Measurements from ENCODE around the gene OR2T8.

Gene OR2T8

DNA sequence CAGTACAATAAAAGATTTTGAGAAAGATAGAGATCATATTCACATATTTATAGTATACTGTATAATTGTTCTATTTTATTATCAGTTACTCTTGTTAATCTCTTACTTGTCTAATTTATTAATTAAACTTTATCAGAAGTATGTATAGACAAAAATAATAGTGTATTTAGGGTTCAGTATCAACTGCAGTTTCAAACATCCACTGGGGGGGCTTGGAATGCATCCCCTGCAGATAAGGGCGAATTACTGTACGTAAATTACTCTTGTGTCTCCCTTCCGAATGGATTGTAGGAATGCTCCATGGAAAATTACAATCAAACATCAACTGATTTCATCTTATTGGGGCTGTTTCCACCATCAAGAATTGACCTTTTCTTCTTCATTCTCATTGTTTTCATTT is 28.5 kb downstream of the OR2T8 start, which contains the start of gene OR2L8:
Gene OR2L8, plus strand, starts transcription at position 301 of the 400 bp plus-strand sequence. Its CDS starts 0 bp downstream, at position 301.
- no peaks in the 10 kb centered on the region for H3K79me2 ChIP-seq (ENCODE audit: low read length)
- no peaks in the 10 kb centered on the region for H3F3A ChIP-seq (ENCODE audit: insufficient read depth, low read length)
- H3K9me3 ChIP-seq (replicated peaks; ENCODE audit: insufficient read depth, low read length), result no peaks in the 10 kb centered on the region
- H3K36me3 ChIP-seq (replicated peaks; ENCODE audit: insufficient read depth, low read length), result no peaks in the 10 kb centered on the region
- no peak within 1 kb of the TSS for H3K9ac ChIP-seq (ENCODE audit: low read length)
- no peaks in the 10 kb centered on the region for H3K27me3 ChIP-seq (replicated peaks; ENCODE audit: insufficient read depth, low read length)
- no peak within 1 kb of the TSS for H3K4me3 ChIP-seq (ENCODE audit: low read length)
- no peaks in the 10 kb centered on the region for H3K4me1 ChIP-seq (ENCODE audit: low read length)
- no peak within 1 kb of the TSS for H2AFZ ChIP-seq (ENCODE audit: low read length)
- H3K27ac ChIP-seq (ENCODE audit: low read length), result no peak within 1 kb of the TSS
- no peak for TF ChIP-seq EZH2 (optimal IDR thresholded peaks at IDR 0.05; ENCODE audit: low read depth, low read length)
- H3K4me2 ChIP-seq (ENCODE audit: low read depth, low read length), result no peak within 1 kb of the TSS
- H3K9me2 ChIP-seq (replicated peaks; ENCODE audit: insufficient read depth, low read length), result no peaks in the 10 kb centered on the region
- DNase-seq, result no peak
- H4K20me1 ChIP-seq (ENCODE audit: insufficient read depth, low read length), result no peaks in the 10 kb centered on the region

DNA sequence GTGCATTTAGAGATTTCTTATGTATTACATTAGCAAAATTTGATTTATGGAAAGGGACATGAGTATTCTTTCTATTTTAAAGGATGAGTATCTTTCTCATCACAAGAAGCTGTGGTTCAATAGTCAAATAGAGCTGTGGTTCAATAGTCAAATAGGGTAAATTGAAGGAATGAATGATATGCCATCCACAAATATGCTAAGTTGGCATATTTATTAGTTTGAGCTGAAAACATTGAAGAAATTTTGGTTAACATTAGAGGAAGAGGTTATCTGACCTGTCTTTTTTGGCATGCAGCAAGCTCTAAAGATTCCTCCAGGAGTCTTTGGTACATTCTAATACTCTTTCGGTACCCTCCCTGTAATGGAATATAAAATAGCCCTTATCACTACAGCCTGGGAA is 33.4 kb downstream of the OR2T8 start:
- no peaks in the 10 kb centered on the region for H3K36me3 ChIP-seq (replicated peaks; ENCODE audit: insufficient read depth, low read length)
- H3K9ac ChIP-seq (ENCODE audit: low read length), result no peak overlapping the region
- H3K4me1 ChIP-seq (ENCODE audit: low read length), result no peaks in the 10 kb centered on the region
- H3F3A ChIP-seq (ENCODE audit: insufficient read depth, low read length), result no peaks in the 10 kb centered on the region
- no peaks in the 10 kb centered on the region for H3K9me2 ChIP-seq (replicated peaks; ENCODE audit: insufficient read depth, low read length)
- H4K20me1 ChIP-seq (ENCODE audit: insufficient read depth, low read length), result no peaks in the 10 kb centered on the region
- H2AFZ ChIP-seq (ENCODE audit: low read length), result no peak overlapping the region
- TF ChIP-seq EZH2 (optimal IDR thresholded peaks at IDR 0.05; ENCODE audit: low read depth, low read length), result no peak
- no peak for TF ChIP-seq EZH2phosphoT487 (IDR thresholded peaks at IDR 0.05; ENCODE audit: low read length)
- TF ChIP-seq, protein P1, sequence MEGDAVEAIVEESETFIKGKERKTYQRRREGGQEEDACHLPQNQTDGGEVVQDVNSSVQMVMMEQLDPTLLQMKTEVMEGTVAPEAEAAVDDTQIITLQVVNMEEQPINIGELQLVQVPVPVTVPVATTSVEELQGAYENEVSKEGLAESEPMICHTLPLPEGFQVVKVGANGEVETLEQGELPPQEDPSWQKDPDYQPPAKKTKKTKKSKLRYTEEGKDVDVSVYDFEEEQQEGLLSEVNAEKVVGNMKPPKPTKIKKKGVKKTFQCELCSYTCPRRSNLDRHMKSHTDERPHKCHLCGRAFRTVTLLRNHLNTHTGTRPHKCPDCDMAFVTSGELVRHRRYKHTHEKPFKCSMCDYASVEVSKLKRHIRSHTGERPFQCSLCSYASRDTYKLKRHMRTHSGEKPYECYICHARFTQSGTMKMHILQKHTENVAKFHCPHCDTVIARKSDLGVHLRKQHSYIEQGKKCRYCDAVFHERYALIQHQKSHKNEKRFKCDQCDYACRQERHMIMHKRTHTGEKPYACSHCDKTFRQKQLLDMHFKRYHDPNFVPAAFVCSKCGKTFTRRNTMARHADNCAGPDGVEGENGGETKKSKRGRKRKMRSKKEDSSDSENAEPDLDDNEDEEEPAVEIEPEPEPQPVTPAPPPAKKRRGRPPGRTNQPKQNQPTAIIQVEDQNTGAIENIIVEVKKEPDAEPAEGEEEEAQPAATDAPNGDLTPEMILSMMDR (IDR thresholded peaks at IDR 0.05; ENCODE audit: low read length), result no peak
- no peak for DNase-seq
- no peak overlapping the region for H3K4me2 ChIP-seq (ENCODE audit: low read depth, low read length)
- H3K27me3 ChIP-seq (replicated peaks; ENCODE audit: insufficient read depth, low read length), result no peaks in the 10 kb centered on the region
- no peak overlapping the region for H3K4me3 ChIP-seq (ENCODE audit: low read length)
- no peaks in the 10 kb centered on the region for H3K9me3 ChIP-seq (replicated peaks; ENCODE audit: insufficient read depth, low read length)
- no peaks in the 10 kb centered on the region for H3K79me2 ChIP-seq (ENCODE audit: low read length)
- no peak overlapping the region for H3K27ac ChIP-seq (ENCODE audit: low read length)

DNA sequence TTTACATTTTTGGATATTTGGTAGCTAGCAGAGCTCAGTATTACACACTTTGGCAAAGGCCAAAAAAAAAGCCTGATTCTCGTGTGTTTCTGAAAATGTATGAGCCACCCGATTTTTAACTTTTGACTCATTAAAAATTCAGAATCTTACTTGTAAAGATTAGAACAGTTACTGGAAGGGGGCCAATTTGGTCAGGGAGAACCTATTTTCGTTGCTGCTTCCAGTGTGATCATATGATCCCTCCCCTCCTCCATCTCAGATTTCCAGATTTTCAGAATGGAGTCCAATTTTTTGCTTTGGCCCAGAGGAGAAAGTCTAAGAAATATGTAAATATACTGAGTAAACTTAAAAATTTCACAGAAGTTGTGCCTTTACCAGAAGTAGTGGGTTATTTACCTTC is 41.7 kb downstream of the OR2T8 start:
- no peak overlapping the region for H2AFZ ChIP-seq (ENCODE audit: low read length)
- no peak for DNase-seq
- H3K4me2 ChIP-seq (ENCODE audit: low read depth, low read length), result no peak overlapping the region
- no peak overlapping the region for H3K9ac ChIP-seq (ENCODE audit: low read length)
- no peaks in the 10 kb centered on the region for H3F3A ChIP-seq (ENCODE audit: insufficient read depth, low read length)
- no peaks in the 10 kb centered on the region for H3K79me2 ChIP-seq (ENCODE audit: low read length)
- no peak overlapping the region for H3K27ac ChIP-seq (ENCODE audit: low read length)
- no peaks in the 10 kb centered on the region for H3K4me1 ChIP-seq (ENCODE audit: low read length)
- no peaks in the 10 kb centered on the region for H3K9me3 ChIP-seq (replicated peaks; ENCODE audit: insufficient read depth, low read length)
- H3K27me3 ChIP-seq (replicated peaks; ENCODE audit: insufficient read depth, low read length), result no peaks in the 10 kb centered on the region
- H3K4me3 ChIP-seq (ENCODE audit: low read length), result no peak overlapping the region
- no peaks in the 10 kb centered on the region for H3K9me2 ChIP-seq (replicated peaks; ENCODE audit: insufficient read depth, low read length)
- no peak for TF ChIP-seq EZH2phosphoT487 (IDR thresholded peaks at IDR 0.05; ENCODE audit: low read length)
- TF ChIP-seq EZH2 (optimal IDR thresholded peaks at IDR 0.05; ENCODE audit: low read depth, low read length), result no peak
- TF ChIP-seq, protein P1 (IDR thresholded peaks at IDR 0.05; ENCODE audit: low read length), result no peak
- no peaks in the 10 kb centered on the region for H3K36me3 ChIP-seq (replicated peaks; ENCODE audit: insufficient read depth, low read length)
- no peaks in the 10 kb centered on the region for H4K20me1 ChIP-seq (ENCODE audit: insufficient read depth, low read length)

DNA sequence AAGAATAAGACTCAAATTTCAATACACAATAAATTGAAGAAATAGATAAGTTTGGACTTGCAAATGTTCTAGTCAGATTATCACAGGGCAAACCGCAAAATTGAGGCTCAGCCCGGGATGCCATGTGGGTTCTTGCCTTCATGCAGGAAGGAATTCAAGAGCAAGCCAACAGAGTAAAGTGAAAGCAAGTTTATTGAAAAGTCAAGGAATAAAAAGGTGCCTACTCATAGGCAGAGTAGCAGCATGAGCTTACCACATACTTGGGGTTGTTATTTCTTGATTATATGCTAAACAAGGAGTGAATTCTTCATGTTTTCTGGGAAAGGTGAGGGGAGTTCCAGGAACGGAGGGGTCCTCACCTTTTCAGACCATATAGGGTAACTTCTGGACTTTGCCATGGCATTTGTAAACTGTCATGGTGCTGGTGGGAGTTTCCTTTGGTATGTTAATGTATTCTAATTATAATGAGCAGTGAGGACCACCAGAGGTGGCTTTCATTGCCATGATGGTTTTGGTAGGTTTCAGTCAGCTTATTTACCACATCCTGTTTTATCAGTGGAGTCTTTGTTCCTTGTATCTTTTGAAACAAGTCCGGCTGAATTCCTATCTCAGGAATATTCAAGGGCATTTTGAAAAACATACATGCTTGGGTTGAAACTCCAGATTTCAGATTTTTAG is 43.0 kb downstream of the OR2T8 start:
- H3K9ac ChIP-seq (ENCODE audit: low read length), result no peak overlapping the region
- H3F3A ChIP-seq (ENCODE audit: insufficient read depth, low read length), result no peaks in the 10 kb centered on the region
- TF ChIP-seq, protein P1 (IDR thresholded peaks at IDR 0.05; ENCODE audit: low read length), result no peak
- TF ChIP-seq EZH2phosphoT487 (IDR thresholded peaks at IDR 0.05; ENCODE audit: low read length) (no peak), EZH2 (optimal IDR thresholded peaks at IDR 0.05; ENCODE audit: low read depth, low read length) (no peak)
- H3K79me2 ChIP-seq (ENCODE audit: low read length), result no peaks in the 10 kb centered on the region
- no peaks in the 10 kb centered on the region for H3K9me3 ChIP-seq (replicated peaks; ENCODE audit: insufficient read depth, low read length)
- H3K27ac ChIP-seq (ENCODE audit: low read length), result no peak overlapping the region
- no peaks in the 10 kb centered on the region for H3K9me2 ChIP-seq (replicated peaks; ENCODE audit: insufficient read depth, low read length)
- H3K4me2 ChIP-seq (ENCODE audit: low read depth, low read length), result no peak overlapping the region
- no peak overlapping the region for H3K4me3 ChIP-seq (ENCODE audit: low read length)
- no peak overlapping the region for H2AFZ ChIP-seq (ENCODE audit: low read length)
- H4K20me1 ChIP-seq (ENCODE audit: insufficient read depth, low read length), result no peaks in the 10 kb centered on the region
- no peak for DNase-seq
- H3K4me1 ChIP-seq (ENCODE audit: low read length), result no peaks in the 10 kb centered on the region
- no peaks in the 10 kb centered on the region for H3K36me3 ChIP-seq (replicated peaks; ENCODE audit: insufficient read depth, low read length)
- no peaks in the 10 kb centered on the region for H3K27me3 ChIP-seq (replicated peaks; ENCODE audit: insufficient read depth, low read length)
